Activated T-helper 2 cell treated with anti-CD3 and anti-CD28 coated beads, Interferon-gamma antibody, Interleukin-2, Interleukin-4, amounts not matched to agents 10 μg/mL and 5 μg/mL and 100 μg/mL, durations not matched to agents 14 hours and 24 hours and 36 hours (primary cell): Measurements from ENCODE around the gene SLIT3. TPM values are rescaled to one million over a fixed set of nuclear protein-coding genes. Genes with fewer than 3 reads are reported as not detected.

Experiments used
- DNase-seq: peaks from one replicate; pipeline ENCODE4 v3.0.0; 2021; ENCODE audit warnings: low spot score
- H3K27ac Mint-ChIP-seq: one replicate; pipeline ENCODE4 v1.8.0; 2021; ENCODE audit warnings: mixed read lengths
- H3K27me3 Mint-ChIP-seq: one replicate; pipeline ENCODE4 v1.8.0; 2021; ENCODE audit warnings: low read depth, mixed read lengths
- H3K36me3 Mint-ChIP-seq: one replicate; pipeline ENCODE4 v1.8.0; 2021; ENCODE audit warnings: low read depth, mixed read lengths
- H3K4me1 Mint-ChIP-seq: one replicate; pipeline ENCODE4 v1.8.0; 2021; ENCODE audit warnings: low read depth, mixed read lengths
- H3K4me3 Mint-ChIP-seq: one replicate; pipeline ENCODE4 v1.8.0; 2021; ENCODE audit warnings: low read depth, mild to moderate bottlenecking, moderate library complexity, mixed read lengths
- H3K9me3 Mint-ChIP-seq: one replicate; pipeline ENCODE4 v1.8.0; 2021; ENCODE audit warnings: mixed read lengths
- intact Hi-C: fragments of 100-400 bp; cut with micrococcal nuclease; formaldehyde crosslinking; loops from one replicate; pipeline ENCODE4 v1.15.1; 2023
- total RNA-seq: library from RNA; stranded (reverse); gene quantifications from 2 replicates; pipeline ENCODE4 v1.2.3, GENCODE V29; 2022

The SLIT3 gene
- total RNA-seq, 1 donor from 2014 or later = 9.5 TPM

- H3K4me3 Mint-ChIP-seq = no peak overlapping the region
- no peak overlapping the region for H3K27ac Mint-ChIP-seq
- H3K4me1 Mint-ChIP-seq = no peaks in the 10 kb centered on the region
- intact Hi-C loops = no loop called here
- no peaks in the 10 kb centered on the region for H3K27me3 Mint-ChIP-seq
- no peak for DNase-seq
- H3K9me3 Mint-ChIP-seq = no peaks in the 10 kb centered on the region
- peaks cover 10% of the 10 kb centered on the region for H3K36me3 Mint-ChIP-seq
These were observed 535.8 kb downstream of the SLIT3 start for GRCh38 chr5:168765086-168765550.

GRCh38 chr5:168756453-168757391 lies 544.2 kb downstream of the SLIT3 start:
- H3K27ac Mint-ChIP-seq = no peak overlapping the region
- no peak for DNase-seq
- peaks cover 3% of the 10 kb centered on the region for H3K4me1 Mint-ChIP-seq
- no peaks in the 10 kb centered on the region for H3K36me3 Mint-ChIP-seq
- intact Hi-C loops = no loop called here
- no peaks in the 10 kb centered on the region for H3K27me3 Mint-ChIP-seq
- H3K4me3 Mint-ChIP-seq = no peak overlapping the region
- no peaks in the 10 kb centered on the region for H3K9me3 Mint-ChIP-seq

GRCh38 chr5:168755548-168756093 lies 545.3 kb downstream of the SLIT3 start:
- Mint-ChIP-seq H3K27ac (no peak overlapping the region), H3K36me3 (no peaks in the 10 kb centered on the region), H3K4me1 (peaks cover 3% of the 10 kb centered on the region), H3K4me3 (no peak overlapping the region), H3K27me3 (no peaks in the 10 kb centered on the region), H3K9me3 (no peaks in the 10 kb centered on the region)
- no peak for DNase-seq
- intact Hi-C loops = no loop called here

- no peak for DNase-seq
These were observed 547.2 kb downstream of the SLIT3 start for GRCh38 chr5:168753691-168754254.

GRCh38 chr5:168752416-168753190 lies 548.3 kb downstream of the SLIT3 start:
- DNase-seq = no peak
- no peak overlapping the region for H3K27ac Mint-ChIP-seq
- intact Hi-C loops = loop anchor here (5.0 kb wide), 1 partner anchor 40 kb away; no protein-coding TSS in a partner anchor
- H3K4me3 Mint-ChIP-seq = no peak overlapping the region
- H3K4me1 Mint-ChIP-seq = peaks cover 6% of the 10 kb centered on the region
- no peaks in the 10 kb centered on the region for H3K9me3 Mint-ChIP-seq
- no peaks in the 10 kb centered on the region for H3K27me3 Mint-ChIP-seq
- H3K36me3 Mint-ChIP-seq = no peaks in the 10 kb centered on the region

More at GRCh38 chr5:168753691-168754254, 547.2 kb downstream of the SLIT3 start:
- no peaks in the 10 kb centered on the region for H3K4me1 Mint-ChIP-seq
- H3K4me3 Mint-ChIP-seq = no peak overlapping the region
- intact Hi-C loops = loop anchor here (5.0 kb wide), 1 partner anchor 39 kb away; no protein-coding TSS in a partner anchor
- no peaks in the 10 kb centered on the region for H3K9me3 Mint-ChIP-seq
- no peaks in the 10 kb centered on the region for H3K36me3 Mint-ChIP-seq
- no peaks in the 10 kb centered on the region for H3K27me3 Mint-ChIP-seq
- H3K27ac Mint-ChIP-seq = no peak overlapping the region

- no peak for DNase-seq
- peaks cover 3% of the 10 kb centered on the region for H3K36me3 Mint-ChIP-seq
- peaks cover 2% of the 10 kb centered on the region for H3K9me3 Mint-ChIP-seq
- H3K4me1 Mint-ChIP-seq = peaks cover 9% of the 10 kb centered on the region
- intact Hi-C loops = loop anchor here (5.0 kb wide), 1 partner anchor 40 kb away; no protein-coding TSS in a partner anchor
- no peaks in the 10 kb centered on the region for H3K27me3 Mint-ChIP-seq
- H3K27ac Mint-ChIP-seq = no peak overlapping the region
- no peak overlapping the region for H3K4me3 Mint-ChIP-seq
These were observed 548.9 kb downstream of the SLIT3 start for GRCh38 chr5:168752012-168752411.

- intact Hi-C loops = loop anchor here (5.0 kb wide), 1 partner anchor 41 kb away; no protein-coding TSS in a partner anchor
- no peak overlapping the region for H3K27ac Mint-ChIP-seq
- H3K27me3 Mint-ChIP-seq = no peaks in the 10 kb centered on the region
- peaks cover 7% of the 10 kb centered on the region for H3K9me3 Mint-ChIP-seq
- H3K4me3 Mint-ChIP-seq = no peak overlapping the region
- no peak for DNase-seq
- H3K4me1 Mint-ChIP-seq = peaks cover 13% of the 10 kb centered on the region
- peaks cover 7% of the 10 kb centered on the region for H3K36me3 Mint-ChIP-seq
These were observed 550.0 kb downstream of the SLIT3 start for GRCh38 chr5:168750926-168751325.

- H3K4me3 Mint-ChIP-seq = no peak overlapping the region
- H3K27me3 Mint-ChIP-seq = no peaks in the 10 kb centered on the region
- H3K4me1 Mint-ChIP-seq = peaks cover 13% of the 10 kb centered on the region
- intact Hi-C loops = loop anchor here (5.0 kb wide), 3 partner anchors 43 to 148 kb away; no protein-coding TSS in a partner anchor
- H3K27ac Mint-ChIP-seq = no peak overlapping the region
- peaks cover 16% of the 10 kb centered on the region for H3K9me3 Mint-ChIP-seq
- H3K36me3 Mint-ChIP-seq = peaks cover 15% of the 10 kb centered on the region
- no peak for DNase-seq
These were observed 551.4 kb downstream of the SLIT3 start for GRCh38 chr5:168749391-168750100.

- H3K36me3 Mint-ChIP-seq = peaks cover 15% of the 10 kb centered on the region
- H3K27me3 Mint-ChIP-seq = no peaks in the 10 kb centered on the region
- no peak overlapping the region for H3K4me3 Mint-ChIP-seq
- peak overlapping the region; percentile 76 for H3K27ac Mint-ChIP-seq
- intact Hi-C loops = loop anchor here (1.0 to 5.0 kb wide), 5 partner anchors 54 to 199 kb away; no protein-coding TSS in a partner anchor
- H3K9me3 Mint-ChIP-seq = peaks cover 16% of the 10 kb centered on the region
- peaks cover 13% of the 10 kb centered on the region for H3K4me1 Mint-ChIP-seq
- peak; percentile 51 for DNase-seq
These were observed 552.8 kb downstream of the SLIT3 start for GRCh38 chr5:168747987-168748777.

- intact Hi-C loops = loop anchor here (5.0 kb wide), 2 partner anchors 55 to 150 kb away; no protein-coding TSS in a partner anchor
- Mint-ChIP-seq H3K4me1 (peaks cover 13% of the 10 kb centered on the region), H3K4me3 (no peak overlapping the region), H3K9me3 (peaks cover 16% of the 10 kb centered on the region), H3K27ac (peak overlapping the region; percentile 72), H3K36me3 (peaks cover 15% of the 10 kb centered on the region), H3K27me3 (no peaks in the 10 kb centered on the region)
- DNase-seq = no peak
These were observed 553.9 kb downstream of the SLIT3 start for GRCh38 chr5:168746893-168747640.
